HCT116 (cell line): ENCODE results near the gene DPYSL5. TPM values are rescaled to one million over a fixed set of nuclear protein-coding genes. Genes with fewer than 3 reads are reported as not detected.
A peak's percentile ranks its signal among the peaks of the same experiment; 100 is the strongest.

ENCODE experiments used
- ATAC-seq: fragments of 200-7000 bp; cut with Tn5 transposase; 2 replicates; pipeline ENCODE4 v1.9.1; 2020; ENCODE audit warnings: mild to moderate bottlenecking, moderate library complexity
- BruUV-seq: library from RNA; stranded (reverse); fragments of 400-500 nt; replicated peaks from 2 replicates; lab custom pipeline; 2021; lab: Mats Ljungman, UMichigan
- CTCF ChIA-PET: fragments of 300-600 bp; sonication (Branson Sonifier 250); formaldehyde crosslinking; loops from one replicate; lab custom pipeline; 2021; ENCODE audit warnings: antibody characterized with exemption; lab: Charles Lee
- POLR2A ChIA-PET: fragments of 300-600, 350-600 bp; sonication (Branson Sonifier 250); formaldehyde crosslinking; loops from one replicate; lab custom pipeline; 2021; ENCODE audit warnings: antibody characterized with exemption; lab: Charles Lee
- RAD21 ChIA-PET, 2 experiments: fragments of 300-600 bp; sonication (Branson Sonifier 250); formaldehyde crosslinking; loops; one replicate each; lab custom pipeline; 2023; ENCODE audit warnings: low total read pairs in 2 of 2; ENCODE audit not compliant: uncharacterized antibody in 2 of 2, unreplicated experiment in 2 of 2, low non-redundant PET in 1 of 2; lab: Charles Lee
- DNase-seq: peaks from one replicate; pipeline ENCODE4 v3.0.0-alpha.2; 2010; ENCODE audit warnings: low read depth, low spot score
- H2AFZ ChIP-seq: fragments of 200-600 bp; shearing (Covaris generic), sonication (generic); 2 replicates; pipeline ENCODE4 v1.6.1; 2017; ENCODE audit warnings: low read depth, mixed run types, mixed read lengths, antibody characterized with exemption, low read length; ENCODE audit not compliant: poor library complexity, severe bottlenecking
- H3K27ac ChIP-seq: 2 replicates; pipeline ENCODE4 v1.5.1; 2012; ENCODE audit warnings: low read depth, low read length
- H3K27me3 ChIP-seq: fragments of 200-600 bp; sonication (generic); 2 replicates; pipeline ENCODE4 v1.6.1; 2016; ENCODE audit warnings: mixed run types, low read length, mixed read lengths; ENCODE audit not compliant: insufficient read depth
- H3K36me3 ChIP-seq, 2 experiments: fragments of 200-500 bp in 1 of 2; fragments of 200-600 bp in 1 of 2; sonication (Bioruptor generic) in 1 of 2; sonication (generic) in 1 of 2; 2 replicates each; pipeline versions ENCODE4 v1.5.1 to v1.6.1; 2014 to 2016; ENCODE audit warnings: low read length in 2 of 2, inconsistent platforms in 1 of 2, mixed read lengths in 1 of 2, mixed run types in 1 of 2; ENCODE audit not compliant: insufficient read depth in 2 of 2, control insufficient read depth in 1 of 2
- H3K4me1 ChIP-seq, 2 experiments: fragments of 200-600 bp in 1 of 2; sonication (generic) in 1 of 2; 2 replicates each; pipeline versions ENCODE4 v1.5.1 to v1.6.1; 2012 to 2017; ENCODE audit warnings: low read length in 2 of 2, inconsistent platforms in 1 of 2, mild to moderate bottlenecking in 1 of 2, mixed read lengths in 1 of 2, mixed run types in 1 of 2, moderate library complexity in 1 of 2; ENCODE audit not compliant: insufficient read depth in 2 of 2, control insufficient read depth in 1 of 2
- H3K4me2 ChIP-seq: fragments of 200-600 bp; sonication (generic); 2 replicates; pipeline ENCODE4 v1.6.1; 2017; ENCODE audit warnings: mixed run types, low read length, mixed read lengths
- H3K4me3 ChIP-seq, 2 experiments: fragments of 200-600 bp in 1 of 2; sonication (generic) in 1 of 2; replicated peaks in 1 of 2; 2 replicates each; pipeline ENCODE4 v1.5.1; 2011 to 2016; ENCODE audit warnings: low read length in 2 of 2, control low read depth in 1 of 2, low read depth in 1 of 2, mild to moderate bottlenecking in 1 of 2, mixed read lengths in 1 of 2, mixed run types in 1 of 2
- H3K79me2 ChIP-seq: fragments of 200-600 bp; sonication (generic); 2 replicates; pipeline ENCODE4 v1.6.1; 2017; ENCODE audit warnings: mild to moderate bottlenecking, mixed run types, low read length, moderate library complexity, mixed read lengths; ENCODE audit not compliant: insufficient read depth
- H3K9ac ChIP-seq: fragments of 200-600 bp; sonication (generic); 2 replicates; pipeline ENCODE4 v1.6.1; 2016; ENCODE audit warnings: low read length, mixed read lengths
- H3K9me2 ChIP-seq: fragments of 200-600 bp; sonication (generic), shearing (Covaris generic); 2 replicates; pipeline ENCODE4 v1.6.1; 2017; ENCODE audit warnings: mixed run types, mild to moderate bottlenecking, moderate library complexity; ENCODE audit not compliant: insufficient read depth
- H3K9me3 ChIP-seq, 2 experiments: fragments of 200-500 bp in 1 of 2; fragments of 200-600 bp in 1 of 2; sonication (Bioruptor generic) in 1 of 2; sonication (generic) in 1 of 2; 2 replicates each; pipeline ENCODE4 v1.6.1; 2014 to 2017; ENCODE audit warnings: low read length in 2 of 2, mixed read lengths in 2 of 2, inconsistent platforms in 1 of 2, low read depth in 1 of 2, mild to moderate bottlenecking in 1 of 2, mixed run types in 1 of 2, moderate library complexity in 1 of 2; ENCODE audit not compliant: control insufficient read depth in 1 of 2, insufficient read depth in 1 of 2
- H4K20me1 ChIP-seq: fragments of 200-600 bp; sonication (generic), shearing (Covaris generic); 2 replicates; pipeline ENCODE4 v1.6.1; 2017; ENCODE audit warnings: mixed run types, mild to moderate bottlenecking, moderate library complexity; ENCODE audit not compliant: insufficient read depth
- CBX3 ChIP-seq: IDR thresholded peaks from 2 replicates; pipeline ENCODE4 v1.6.1; 2012; ENCODE audit warnings: low read depth
- CEBPB ChIP-seq: IDR thresholded peaks from 2 replicates; pipeline ENCODE4 v1.6.1; 2012; ENCODE audit warnings: low read depth
- EGR1 ChIP-seq: IDR thresholded peaks from 2 replicates; pipeline ENCODE4 v1.6.1; 2012; ENCODE audit warnings: low read depth
- EZH2phosphoT487 ChIP-seq: fragments of 200-600 bp; IDR thresholded peaks from 2 replicates; pipeline ENCODE4 v1.6.1; 2018; ENCODE audit warnings: antibody characterized with exemption, borderline replicate concordance
- FOSL1 ChIP-seq: IDR thresholded peaks from 2 replicates; pipeline ENCODE4 v1.6.1; 2012; ENCODE audit warnings: low read depth
- JUND ChIP-seq: IDR thresholded peaks from 2 replicates; pipeline ENCODE4 v1.6.1; 2012
- POLR2A ChIP-seq: IDR thresholded peaks from 2 replicates; pipeline ENCODE4 v1.7.0; 2011; ENCODE audit warnings: borderline replicate concordance; ENCODE audit not compliant: insufficient read depth, insufficient read length; ENCODE audit errors: extremely low read depth
- RAD21 ChIP-seq: IDR thresholded peaks from 2 replicates; pipeline ENCODE4 v1.6.1; 2012; ENCODE audit warnings: low read depth, mild to moderate bottlenecking
- REST ChIP-seq: IDR thresholded peaks from 2 replicates; pipeline ENCODE4 v1.6.1; 2012; ENCODE audit warnings: low read depth
- SP1 ChIP-seq: IDR thresholded peaks from 2 replicates; pipeline ENCODE4 v1.6.1; 2012; ENCODE audit warnings: low read depth
- SRF ChIP-seq: IDR thresholded peaks from 2 replicates; pipeline ENCODE4 v1.6.1; 2012; ENCODE audit warnings: low read depth
- TCF7L2 ChIP-seq: IDR thresholded peaks from 2 replicates; pipeline ENCODE4 v1.7.0; 2011; ENCODE audit warnings: borderline replicate concordance, inconsistent platforms; ENCODE audit not compliant: insufficient read depth, insufficient read length; ENCODE audit errors: extremely low read depth
- ZBTB33 ChIP-seq: IDR thresholded peaks from 2 replicates; pipeline ENCODE4 v1.6.1; 2011; ENCODE audit warnings: mild to moderate bottlenecking, low read length, moderate library complexity; ENCODE audit not compliant: insufficient replicate concordance; ENCODE audit errors: extremely low read depth
- ZFX ChIP-seq: fragments of 450-650 bp; IDR thresholded peaks from 2 replicates; pipeline ENCODE4 v1.6.1; 2017
- ZNF274 ChIP-seq: fragments of 200-500 bp; sonication (Bioruptor generic); IDR thresholded peaks from 2 replicates; pipeline ENCODE4 v1.6.1; 2014; ENCODE audit warnings: mild to moderate bottlenecking, low read depth, low read length, inconsistent platforms
- intact Hi-C: fragments of 100-400 bp; cut with micrococcal nuclease; formaldehyde crosslinking; loops from 2 replicates; pipeline ENCODE4 v1.10.0; 2022
- total RNA-seq: library from RNA; stranded (reverse); gene quantifications from one replicate; pipeline ENCODE4 v1.2.1, GENCODE V29; 2021; ENCODE audit not compliant: unreplicated experiment
- TF ChIP-seq, protein P1 (sequence below), 3 experiments: fragments of 200-600 bp in 1 of 3; sonication (generic) in 1 of 3; IDR thresholded peaks in 2 of 3; conservative IDR thresholded peaks in 1 of 3; 2 replicates each; pipeline ENCODE4 v1.5.1; 2012 to 2017; ENCODE audit warnings: low read depth in 2 of 3, low read length in 2 of 3, antibody characterized with exemption in 1 of 3, borderline replicate concordance in 1 of 3, control low read depth in 1 of 3, mild to moderate bottlenecking in 1 of 3, mixed read lengths in 1 of 3, mixed run types in 1 of 3, moderate library complexity in 1 of 3; ENCODE audit not compliant: insufficient read depth in 1 of 3
- TF ChIP-seq, protein P2 (sequence below): IDR thresholded peaks from 2 replicates; pipeline ENCODE4 v1.6.1; 2012

DPYSL5 gene
- total RNA-seq, 1 experiment from 2014 or later: 8.4 TPM

DNA sequence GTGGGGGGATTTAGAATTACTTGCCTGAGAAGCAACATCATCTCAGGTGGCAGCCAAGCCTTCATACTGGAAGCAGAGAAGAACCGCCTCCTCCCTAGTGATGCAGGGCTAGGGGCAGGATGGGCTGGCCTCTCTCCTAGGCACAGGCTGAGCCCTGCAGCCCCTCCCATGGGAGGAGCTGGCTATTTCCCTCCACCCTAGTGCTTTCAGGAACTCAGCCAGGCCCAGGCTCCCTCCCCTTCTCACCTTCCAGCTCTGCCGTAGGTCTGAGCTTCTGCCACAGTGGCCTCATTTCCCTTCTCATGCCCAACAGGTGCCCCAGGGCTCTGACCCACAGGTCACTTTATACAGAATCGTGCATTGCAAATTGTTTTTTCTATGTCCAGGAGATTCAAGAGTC, 31.0 kb upstream of the DPYSL5 start:
- Histone ChIP-seq H3K9ac (no peak overlapping the region), H2AFZ (peak overlapping the region; percentile 52), H3K27ac (no peak overlapping the region), H3K4me1 (peaks cover 2 to 10% of the 10 kb centered on the region in 2 experiments; a peak in 3 of 4 replicates), H3K4me3 (no peak overlapping the region), H3K79me2 (no peaks in the 10 kb centered on the region), H3K4me2 (peak overlapping the region; percentile 40; the same call in 1 of the 2 replicates), H3K9me2 (no peaks in the 10 kb centered on the region), H3K36me3 (no peaks in the 10 kb centered on the region), H4K20me1 (no peaks in the 10 kb centered on the region), H3K27me3 (no peaks in the 10 kb centered on the region), H3K9me3 (no peaks in the 10 kb centered on the region)
- TF ChIP-seq EZH2phosphoT487: no peak
- no peak for TF ChIP-seq CBX3
- TF ChIP-seq EGR1: no peak
- no peak for TF ChIP-seq TCF7L2
- TF ChIP-seq, protein P1, sequence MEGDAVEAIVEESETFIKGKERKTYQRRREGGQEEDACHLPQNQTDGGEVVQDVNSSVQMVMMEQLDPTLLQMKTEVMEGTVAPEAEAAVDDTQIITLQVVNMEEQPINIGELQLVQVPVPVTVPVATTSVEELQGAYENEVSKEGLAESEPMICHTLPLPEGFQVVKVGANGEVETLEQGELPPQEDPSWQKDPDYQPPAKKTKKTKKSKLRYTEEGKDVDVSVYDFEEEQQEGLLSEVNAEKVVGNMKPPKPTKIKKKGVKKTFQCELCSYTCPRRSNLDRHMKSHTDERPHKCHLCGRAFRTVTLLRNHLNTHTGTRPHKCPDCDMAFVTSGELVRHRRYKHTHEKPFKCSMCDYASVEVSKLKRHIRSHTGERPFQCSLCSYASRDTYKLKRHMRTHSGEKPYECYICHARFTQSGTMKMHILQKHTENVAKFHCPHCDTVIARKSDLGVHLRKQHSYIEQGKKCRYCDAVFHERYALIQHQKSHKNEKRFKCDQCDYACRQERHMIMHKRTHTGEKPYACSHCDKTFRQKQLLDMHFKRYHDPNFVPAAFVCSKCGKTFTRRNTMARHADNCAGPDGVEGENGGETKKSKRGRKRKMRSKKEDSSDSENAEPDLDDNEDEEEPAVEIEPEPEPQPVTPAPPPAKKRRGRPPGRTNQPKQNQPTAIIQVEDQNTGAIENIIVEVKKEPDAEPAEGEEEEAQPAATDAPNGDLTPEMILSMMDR (IDR thresholded peaks at IDR 0.05 in 2 of 3, conservative IDR thresholded peaks at IDR 0.05 in 1 of 3; ENCODE audit: borderline replicate concordance in 1 of 3, insufficient read depth in 1 of 3, low read depth in 2 of 3, low read length in 2 of 3): no peak
- no peak for TF ChIP-seq POLR2A
- no peak for TF ChIP-seq ZNF274
- TF ChIP-seq FOSL1: no peak
- no peak for TF ChIP-seq RAD21
- no peak for TF ChIP-seq ZFX
- no peak for TF ChIP-seq CEBPB
- TF ChIP-seq, protein P2, sequence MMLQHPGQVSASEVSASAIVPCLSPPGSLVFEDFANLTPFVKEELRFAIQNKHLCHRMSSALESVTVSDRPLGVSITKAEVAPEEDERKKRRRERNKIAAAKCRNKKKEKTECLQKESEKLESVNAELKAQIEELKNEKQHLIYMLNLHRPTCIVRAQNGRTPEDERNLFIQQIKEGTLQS: no peak
- no peak for TF ChIP-seq JUND
- TF ChIP-seq REST: no peak
- no peak for TF ChIP-seq SRF
- TF ChIP-seq ZBTB33: no peak
- no peak for TF ChIP-seq SP1
- DNase-seq (peak; percentile 59), ATAC-seq (peak; percentile 100)
- intact Hi-C loops: no loop called here
- ChIA-PET CTCF (interaction anchor here (0.6 to 1.1 kb wide), 4 partner anchors 14 to 200 kb away, joined by 3 to 8 read pairs (median 3); no protein-coding TSS in a partner anchor), RAD21 (interaction anchor here in 1 of 2 experiments (0.9 kb wide), 1 partner anchor 29 kb away, joined by 3 read pairs; no protein-coding TSS in a partner anchor), POLR2A (no interaction called here)
- no TSS peak for BruUV-seq
